GM23248 (cell line): Measurements from ENCODE around the gene MMEL1.

ENCODE experiments used
- EZH2 ChIP-seq: fragments of 200-600 bp; sonication (generic); IDR thresholded peaks from 2 replicates; pipeline ENCODE4 v1.6.1; 2018; ENCODE audit warnings: antibody characterized with exemption, mild to moderate bottlenecking; ENCODE audit not compliant: insufficient read depth, poor library complexity, severe bottlenecking
- EZH2phosphoT487 ChIP-seq: fragments of 200-600 bp; sonication (generic); IDR thresholded peaks from 2 replicates; pipeline ENCODE4 v1.6.1; 2018; ENCODE audit warnings: antibody characterized with exemption, moderate library complexity, mild to moderate bottlenecking, low read depth; ENCODE audit not compliant: insufficient read depth

GRCh38 chr1:2545754-2546514, 86.9 kb downstream of the MMEL1 start:
- TF ChIP-seq EZH2phosphoT487: no peak
- no peak for TF ChIP-seq EZH2
